GM19324 (cell line): Measurements from ENCODE around the gene VBP1.
"Not testable (repeated sequence)": the region's sequence is repeated elsewhere in the genome, so short reads cannot be mapped to it uniquely, and the experiment has no call there.

Source experiments
- ATAC-seq: cut with Tn5 transposase; IDR thresholded peaks from one replicate; pipeline ENCODE4 v1.9.1; 2021; ENCODE audit warnings: mild to moderate bottlenecking, moderate library complexity; ENCODE audit not compliant: unreplicated experiment, low FRiP score

VBP1 gene

GRCh38 chrX:155262970-155263754 is 46.9 kb downstream of the VBP1 start:
- no peak for ATAC-seq

- peak; percentile 96 for ATAC-seq
Observed at GRCh38 chrX:155263854-155264628, 47.8 kb downstream of the VBP1 start, which contains the start of gene RAB39B. Gene RAB39B, minus strand, starts transcription at chrX:155264491. Its CDS starts 203 bp downstream, at chrX:155264288.

- ATAC-seq = no peak
Observed at GRCh38 chrX:155266439-155266838, 50.2 kb downstream of the VBP1 start.

DNA sequence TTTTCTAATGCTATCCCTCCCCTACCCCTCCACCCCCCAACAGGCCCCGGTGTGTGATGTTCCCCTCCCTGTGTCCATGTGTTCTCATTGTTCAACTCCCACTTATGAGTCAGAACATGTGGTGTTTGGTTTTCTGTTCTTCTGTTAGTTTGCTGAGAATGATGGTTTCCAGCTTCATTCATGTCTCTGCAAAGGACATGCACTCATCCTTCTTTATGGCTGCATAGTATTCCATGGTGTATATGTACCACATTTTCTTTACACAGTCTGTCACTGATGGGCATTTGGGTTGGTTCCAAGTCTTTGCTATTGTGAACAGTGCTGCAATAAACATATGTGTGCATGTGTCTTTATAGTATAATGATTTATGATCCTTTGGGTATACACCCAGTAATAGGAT is 51.7 kb downstream of the VBP1 start:
- ATAC-seq = not testable (repeated sequence)

GRCh38 chrX:155270969-155271368 is 54.7 kb downstream of the VBP1 start:
- ATAC-seq = no peak

GRCh38 chrX:155279873-155280272 is 63.6 kb downstream of the VBP1 start:
- ATAC-seq = no peak
